GM21576 (cell line): ENCODE data around the gene SURF1.

Experiments
- ATAC-seq: cut with Tn5 transposase; IDR thresholded peaks from one replicate; pipeline ENCODE4 v1.9.1; 2021; ENCODE audit warnings: mild to moderate bottlenecking, moderate library complexity; ENCODE audit not compliant: unreplicated experiment

The SURF1 gene

DNA sequence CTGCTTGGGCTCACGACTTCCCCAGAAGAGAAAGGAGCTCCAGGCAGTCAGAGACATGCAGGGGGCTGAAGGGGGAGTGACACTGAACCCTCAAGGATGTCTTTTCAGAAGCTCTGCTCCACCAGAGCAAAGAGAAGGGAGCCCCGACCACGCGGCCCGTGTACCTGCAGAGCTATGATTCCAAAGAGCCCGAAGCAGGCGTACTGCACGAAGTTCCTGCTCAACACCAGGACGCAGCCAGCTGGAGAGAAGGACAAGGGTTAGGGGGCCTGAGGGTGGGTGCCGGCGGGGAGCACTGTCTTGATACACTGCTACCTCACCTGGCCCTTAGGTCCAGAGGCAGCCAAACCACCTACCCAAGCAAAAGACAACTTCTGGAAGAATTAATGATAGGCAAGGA lies 10.1 kb upstream of the SURF1 start:
- ATAC-seq = no peak

DNA sequence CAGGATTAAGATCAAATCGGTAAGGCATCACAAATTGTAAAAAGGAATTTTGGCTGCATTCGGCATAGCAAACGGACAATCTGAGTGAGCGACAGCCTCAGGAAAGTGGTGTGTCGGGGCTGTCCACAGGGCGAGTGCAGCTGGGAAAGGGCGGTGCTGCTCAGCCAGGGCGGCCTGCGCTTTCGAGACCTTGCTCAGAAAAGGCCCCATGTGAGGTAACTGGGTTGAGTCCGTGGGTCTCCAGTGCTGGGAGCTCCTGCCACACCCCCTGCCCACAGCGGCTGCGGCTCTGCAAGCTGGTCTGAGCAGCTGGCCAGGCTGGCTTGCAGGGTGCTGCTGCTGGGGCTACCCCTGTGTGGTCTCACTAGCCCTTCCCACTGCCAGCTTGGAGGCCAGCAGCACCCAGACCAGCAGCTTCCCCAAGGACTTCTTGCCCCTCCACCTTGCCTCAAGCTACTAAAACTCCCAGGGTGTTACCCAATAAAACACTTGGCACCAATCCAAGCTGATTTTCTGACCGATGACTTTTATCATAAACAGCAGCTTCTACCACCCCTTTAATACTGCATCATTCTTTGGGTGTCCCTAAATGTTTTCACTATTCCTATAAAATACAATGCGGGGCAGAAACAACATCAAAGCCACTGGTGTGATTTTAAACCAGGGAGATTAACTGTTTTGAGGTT lies 6.2 kb upstream of the SURF1 start:
- ATAC-seq = no peak

DNA sequence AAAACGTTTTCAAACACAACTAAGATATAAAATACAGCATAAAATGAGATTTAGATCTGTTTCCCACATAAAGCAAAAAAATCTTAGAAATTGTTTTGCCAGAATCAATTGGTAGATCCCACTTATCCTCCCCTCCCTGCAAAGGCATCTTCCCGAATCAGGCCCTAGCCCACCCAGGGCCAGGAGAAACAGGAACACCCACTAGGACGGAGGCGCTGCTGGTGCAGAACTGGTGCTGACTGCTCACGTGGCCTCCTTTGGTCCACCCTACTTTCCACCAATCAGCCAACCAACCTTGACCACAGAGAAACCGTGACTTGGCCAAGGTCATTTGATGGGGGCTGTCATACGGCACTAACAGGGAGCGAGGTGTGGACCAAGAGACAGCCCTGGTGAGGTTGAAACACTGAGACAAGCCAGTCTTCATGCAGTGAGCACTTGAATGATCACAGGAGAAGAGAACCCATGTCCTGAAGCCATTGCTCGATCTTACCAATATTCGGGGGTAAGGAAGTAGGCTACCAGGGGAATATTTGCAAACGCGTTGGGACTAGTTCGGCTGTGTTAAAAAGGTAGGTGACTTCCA lies 5.3 kb upstream of the SURF1 start:
- ATAC-seq = no peak

DNA sequence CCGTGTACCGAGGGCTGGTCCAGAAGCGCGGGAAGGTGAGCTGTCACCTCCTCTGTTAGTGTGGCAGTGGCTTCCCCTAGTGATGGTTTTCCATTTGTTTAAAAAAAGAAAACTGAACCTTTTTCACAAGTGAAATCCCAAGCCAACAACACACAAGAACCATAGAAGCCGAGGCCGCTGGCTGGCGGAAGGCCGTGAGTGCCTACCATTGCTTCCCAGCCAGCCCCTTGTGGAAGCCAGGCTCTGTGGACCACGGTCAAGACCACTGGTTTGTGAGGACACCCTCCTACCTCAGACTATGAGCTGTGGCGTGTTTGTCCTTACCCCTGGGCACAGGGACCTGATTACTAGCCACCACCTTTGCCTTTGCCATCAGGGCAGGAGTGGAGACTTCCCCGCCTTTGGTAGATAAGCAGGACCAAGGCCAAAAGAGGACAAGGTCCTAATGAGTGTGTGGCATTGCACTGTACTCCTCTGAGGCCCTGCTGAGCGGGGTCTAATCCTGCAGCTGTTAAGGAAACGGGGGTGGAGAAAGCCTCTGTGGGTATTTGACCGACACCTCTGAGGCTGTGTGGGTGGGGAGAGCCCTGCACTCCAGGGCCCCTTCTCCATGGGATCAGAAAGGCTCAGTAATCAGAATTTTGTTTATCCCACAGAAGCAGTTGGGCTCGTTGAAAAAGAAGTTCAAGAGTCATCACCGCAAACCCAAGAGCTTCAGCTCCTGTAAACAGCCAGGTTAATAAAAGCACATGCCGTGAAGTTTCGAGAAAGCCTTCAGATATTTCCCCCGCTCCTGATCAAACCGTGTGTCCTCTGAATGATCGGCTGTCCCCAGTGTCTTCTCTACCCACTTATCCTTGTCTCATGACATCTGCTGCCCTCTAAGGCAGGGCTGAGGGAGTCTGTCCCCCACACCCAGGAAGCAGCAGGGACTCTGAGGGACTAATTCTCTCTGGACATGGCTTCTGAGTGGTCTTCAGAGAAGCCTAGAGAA lies 4.4 kb upstream of the SURF1 start:
- ATAC-seq = no peak

DNA sequence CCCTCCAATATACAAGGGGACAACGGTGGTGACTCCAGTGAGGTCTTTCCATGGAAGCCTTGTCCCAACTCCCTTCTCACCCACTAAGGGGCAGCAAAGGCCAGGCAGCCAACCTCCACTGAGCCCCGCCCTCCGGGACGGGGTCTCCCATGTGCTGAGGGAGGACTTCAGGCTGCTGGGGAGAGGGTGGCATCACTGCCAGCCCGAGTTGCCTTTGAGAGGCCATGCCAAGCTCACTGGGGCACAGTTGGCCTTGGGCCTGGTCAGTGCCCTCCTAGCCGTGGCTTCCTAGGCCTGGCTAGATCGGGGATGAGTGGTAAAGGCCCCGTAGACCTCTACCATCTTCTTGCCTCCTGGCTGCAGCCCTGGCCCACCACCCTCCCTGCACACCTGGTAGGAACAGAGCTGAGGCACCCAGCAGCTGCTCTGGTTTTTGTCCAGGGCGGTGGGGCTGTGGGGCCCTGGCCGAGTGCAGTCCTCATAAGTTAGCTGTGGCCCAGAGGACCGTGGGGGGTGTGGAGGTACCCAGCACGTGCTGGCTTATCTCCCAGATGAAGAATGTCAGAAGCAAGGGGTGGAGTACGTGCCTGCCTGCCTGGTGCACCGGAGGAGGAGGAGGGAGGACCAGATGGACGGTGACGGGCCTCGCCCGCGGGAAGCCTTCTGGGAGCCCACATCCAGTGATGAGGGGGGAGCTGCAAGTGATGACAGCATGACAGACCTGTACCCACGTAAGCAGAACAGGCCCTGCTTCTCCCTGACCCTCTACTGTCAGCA lies 3.3 kb upstream of the SURF1 start:
- ATAC-seq = no peak

DNA sequence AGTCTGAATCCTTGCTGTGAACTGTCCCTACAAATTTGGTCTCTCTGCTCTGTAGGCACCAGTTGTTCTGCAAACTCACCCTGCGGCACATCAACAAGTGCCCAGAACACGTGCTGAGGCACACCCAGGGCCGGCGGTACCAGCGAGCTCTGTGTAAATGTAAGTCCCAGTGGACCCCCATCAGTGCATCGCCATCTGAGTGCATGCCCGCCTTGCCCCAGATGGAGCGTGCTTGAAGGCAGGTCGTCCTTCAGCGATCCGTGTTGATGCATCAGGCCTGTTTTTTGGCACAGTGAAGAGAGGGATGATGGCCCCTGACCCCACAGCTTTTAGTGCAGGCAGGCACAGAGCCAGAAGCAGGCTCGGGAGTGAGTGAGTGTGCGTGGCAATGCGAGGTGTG lies 1.4 kb upstream of the SURF1 start:
- ATAC-seq = no peak

DNA sequence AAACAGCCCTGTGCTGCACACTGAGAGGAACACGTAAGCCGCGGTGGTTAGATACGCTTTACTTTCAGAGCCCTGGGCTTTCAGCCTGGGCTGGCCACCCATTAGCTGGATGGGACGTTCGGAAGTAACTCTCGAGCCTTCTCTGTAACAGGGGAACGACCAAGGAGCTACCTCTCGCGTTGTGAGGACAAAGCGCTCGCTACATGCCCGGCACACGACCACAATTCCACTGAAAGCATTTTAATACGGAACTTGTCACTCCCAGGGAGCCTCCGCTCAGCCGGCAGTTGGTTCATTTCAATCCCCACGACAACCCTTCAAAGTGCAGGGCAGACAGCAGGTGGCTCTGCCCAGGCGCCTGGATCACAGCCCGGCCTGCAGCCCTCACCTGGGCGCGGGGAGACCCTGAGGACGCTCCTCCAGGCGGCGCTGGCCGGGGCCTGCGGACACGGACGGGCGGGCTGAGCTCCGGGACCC lies 368 bp downstream of the SURF1 start:
- peak; percentile 32 for ATAC-seq

DNA sequence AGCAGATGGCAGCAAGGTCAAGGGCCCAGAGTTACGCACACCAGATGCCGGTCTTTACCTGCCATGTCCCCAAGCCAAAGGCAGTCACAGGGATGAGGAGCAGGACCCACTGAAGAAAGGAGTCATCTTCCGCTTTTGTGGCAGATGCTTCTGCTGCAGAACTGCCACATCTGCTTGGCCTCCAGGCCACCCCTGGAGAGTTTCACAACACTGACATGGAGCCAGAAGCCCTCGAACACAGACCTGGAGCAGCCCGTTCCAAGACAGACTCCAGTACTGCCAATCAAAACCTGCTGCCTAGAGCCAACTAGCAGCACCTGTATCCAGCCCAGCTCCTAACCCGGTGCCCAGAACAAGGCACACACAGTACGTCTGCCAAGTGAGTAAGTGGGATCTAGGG lies 1.5 kb downstream of the SURF1 start:
- ATAC-seq = no peak

DNA sequence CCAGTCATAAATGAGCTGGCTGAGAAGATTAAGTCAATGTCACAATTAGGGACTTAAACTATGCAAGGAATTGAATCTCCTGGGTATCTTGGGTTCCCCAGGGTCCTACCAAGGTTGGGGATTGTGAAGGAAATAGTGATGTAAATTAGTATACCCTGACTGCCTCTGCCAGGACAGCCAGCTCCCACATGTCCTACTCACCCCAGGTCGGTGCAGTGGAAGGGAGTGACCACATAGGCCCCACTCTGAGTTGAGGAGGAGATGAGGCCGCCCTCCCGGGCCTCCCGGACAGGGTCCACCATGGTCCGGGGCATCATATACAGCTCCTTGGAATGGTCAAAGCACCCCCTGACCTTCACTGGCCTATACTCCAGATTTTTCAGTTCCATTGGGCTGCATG lies 2.7 kb downstream of the SURF1 start:
- ATAC-seq = no peak

DNA sequence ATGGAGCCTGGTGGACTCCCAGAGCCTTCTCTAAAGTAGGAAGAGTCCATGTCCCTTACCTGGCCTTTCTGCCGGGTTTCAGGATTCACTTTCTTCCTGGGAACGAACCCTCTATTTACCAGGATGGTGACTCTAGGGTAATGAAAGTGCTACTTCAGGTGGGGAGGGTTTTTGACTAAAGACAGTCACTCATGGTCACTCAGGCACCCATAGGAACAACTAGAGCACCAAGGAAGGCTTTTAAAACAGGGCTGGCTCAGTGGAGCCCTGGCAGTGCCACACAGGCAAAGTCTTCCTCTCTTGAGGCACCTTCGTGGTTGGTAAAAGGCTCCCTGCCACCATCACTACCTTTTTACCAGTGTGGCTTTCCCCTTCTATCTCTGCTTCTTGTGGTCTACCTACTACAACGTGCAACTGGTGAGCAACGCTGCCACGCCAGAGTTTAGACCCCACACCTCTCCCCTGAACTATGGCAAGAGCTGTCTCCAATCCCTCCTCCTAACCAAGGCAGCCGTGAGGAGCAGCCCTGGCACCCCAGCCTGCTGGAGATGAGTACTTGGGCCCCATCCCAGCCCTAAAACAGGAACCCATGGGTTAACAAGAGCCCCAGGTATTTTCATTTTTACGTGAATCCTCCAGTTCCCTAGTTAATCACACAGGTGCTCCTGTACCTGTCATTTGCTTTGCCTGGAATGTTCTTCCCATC lies 3.5 kb downstream of the SURF1 start:
- ATAC-seq = no peak

DNA sequence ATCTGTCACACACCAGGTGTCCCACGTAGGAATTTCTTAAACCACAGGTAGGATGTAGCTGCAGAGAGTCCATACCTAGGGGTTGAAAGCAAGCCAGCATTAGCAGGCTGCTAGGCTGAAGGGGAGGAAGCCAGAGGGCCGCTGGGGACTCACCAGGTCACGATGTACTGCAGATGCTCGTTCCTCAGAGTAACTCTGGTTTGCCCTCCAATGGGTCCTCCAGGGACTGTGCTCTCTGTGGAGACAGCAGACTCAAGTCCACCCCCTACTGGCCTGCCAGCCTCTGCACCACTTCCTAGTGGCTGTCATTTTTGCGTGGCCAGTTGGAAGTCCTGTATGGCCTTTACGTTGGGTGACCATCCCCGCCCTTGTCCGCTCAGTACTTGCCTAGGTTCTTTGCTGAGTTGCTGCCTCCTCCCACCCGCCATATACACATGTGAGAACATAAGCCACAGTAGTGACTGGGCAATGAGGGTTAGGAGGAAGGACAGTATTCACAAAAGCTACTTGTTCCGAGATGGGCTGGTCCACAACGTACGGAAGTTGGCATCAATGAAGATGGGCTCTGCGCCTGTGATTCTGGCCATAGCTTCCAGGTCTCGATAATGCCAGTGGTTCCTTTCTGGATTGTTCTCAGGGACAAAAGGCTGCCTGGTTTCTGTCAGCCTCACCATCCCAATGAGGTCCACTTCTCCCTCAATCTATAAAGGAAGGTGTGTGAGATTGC lies 4.2 kb downstream of the SURF1 start:
- ATAC-seq = no peak

DNA sequence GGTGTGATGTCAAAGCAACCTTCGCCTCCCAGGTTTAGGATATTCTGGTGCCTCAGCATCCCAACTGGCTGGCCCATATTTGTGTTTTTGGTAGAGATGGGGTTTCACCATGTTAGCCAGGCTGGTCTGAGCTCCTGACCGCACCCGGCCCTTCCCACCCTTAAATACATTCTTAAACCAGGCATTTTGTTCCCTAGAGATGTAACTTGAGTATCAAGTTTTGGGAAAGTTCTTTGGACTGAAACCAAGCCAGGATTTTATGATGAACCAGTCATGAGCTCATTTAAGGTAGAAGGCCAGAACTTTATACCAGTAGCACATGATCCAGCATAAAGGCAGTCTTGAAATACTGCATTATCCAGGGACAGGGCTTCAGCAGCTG lies 4.8 kb downstream of the SURF1 start:
- no peak for ATAC-seq

DNA sequence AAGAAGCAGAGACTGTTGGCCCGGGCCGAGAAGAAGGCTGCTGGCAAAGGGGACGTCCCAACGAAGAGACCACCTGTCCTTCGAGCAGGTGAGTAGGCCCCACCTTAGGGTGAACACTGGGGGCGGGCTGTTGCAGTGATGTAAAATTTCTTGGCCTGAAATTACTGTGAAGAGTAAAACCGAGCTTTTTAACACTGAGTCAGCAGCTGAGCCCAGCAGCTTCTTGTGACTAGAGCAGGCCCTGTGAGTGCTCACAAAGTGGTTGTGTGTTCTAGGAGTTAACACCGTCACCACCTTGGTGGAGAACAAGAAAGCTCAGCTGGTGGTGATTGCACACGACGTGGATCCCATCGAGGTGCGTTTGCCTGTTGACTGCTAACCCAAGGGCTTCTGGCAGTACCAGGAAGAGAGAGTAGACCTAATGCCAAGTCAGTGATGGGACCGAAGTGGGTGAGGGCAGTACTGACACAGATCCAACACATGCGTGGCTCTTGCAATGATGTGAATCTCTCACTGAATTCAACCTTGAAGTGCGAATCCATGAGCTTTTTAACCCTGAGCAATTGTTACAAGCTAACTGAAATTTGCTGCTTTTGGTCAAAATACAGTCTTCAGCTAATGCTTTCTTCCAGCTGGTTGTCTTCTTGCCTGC lies 6.2 kb downstream of the SURF1 start:
- ATAC-seq = no peak

DNA sequence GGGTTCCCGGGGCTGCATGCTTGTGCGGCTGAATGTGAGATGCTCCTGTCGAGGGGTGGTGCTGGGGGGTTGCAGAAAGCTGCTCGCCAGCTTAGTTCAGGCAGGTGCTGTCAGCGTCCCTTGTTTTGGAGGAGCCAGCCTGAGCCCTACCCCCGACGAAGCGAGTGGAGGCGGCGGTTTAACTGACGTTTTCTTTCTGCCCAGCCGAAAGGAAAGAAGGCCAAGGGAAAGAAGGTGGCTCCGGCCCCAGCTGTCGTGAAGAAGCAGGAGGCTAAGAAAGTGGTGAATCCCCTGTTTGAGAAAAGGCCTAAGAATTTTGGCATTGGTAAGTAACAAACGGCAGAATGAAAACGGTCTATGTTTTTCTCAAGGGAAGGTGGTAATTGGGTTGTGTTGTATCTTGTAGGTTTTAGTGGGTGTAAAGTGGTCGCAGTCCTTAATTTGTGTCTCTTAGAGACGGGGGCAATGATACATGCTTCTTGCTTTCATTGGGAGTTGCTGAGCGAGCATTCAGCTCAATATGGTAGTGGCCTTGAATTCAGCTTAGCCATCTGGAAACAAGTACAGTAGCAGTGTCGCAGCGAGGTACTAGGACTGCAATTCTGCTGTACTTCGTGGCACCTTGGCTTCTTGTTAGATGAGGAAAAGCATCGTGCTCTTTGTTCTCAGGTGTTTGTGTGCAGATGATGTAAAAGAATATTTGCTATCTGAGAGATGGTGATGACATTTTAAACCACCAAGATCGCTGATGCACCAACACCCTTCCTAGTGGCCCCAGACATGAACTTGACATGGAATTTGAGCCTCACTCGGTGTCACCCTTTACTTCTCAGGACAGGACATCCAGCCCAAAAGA lies 7.3 kb downstream of the SURF1 start:
- no peak for ATAC-seq

DNA sequence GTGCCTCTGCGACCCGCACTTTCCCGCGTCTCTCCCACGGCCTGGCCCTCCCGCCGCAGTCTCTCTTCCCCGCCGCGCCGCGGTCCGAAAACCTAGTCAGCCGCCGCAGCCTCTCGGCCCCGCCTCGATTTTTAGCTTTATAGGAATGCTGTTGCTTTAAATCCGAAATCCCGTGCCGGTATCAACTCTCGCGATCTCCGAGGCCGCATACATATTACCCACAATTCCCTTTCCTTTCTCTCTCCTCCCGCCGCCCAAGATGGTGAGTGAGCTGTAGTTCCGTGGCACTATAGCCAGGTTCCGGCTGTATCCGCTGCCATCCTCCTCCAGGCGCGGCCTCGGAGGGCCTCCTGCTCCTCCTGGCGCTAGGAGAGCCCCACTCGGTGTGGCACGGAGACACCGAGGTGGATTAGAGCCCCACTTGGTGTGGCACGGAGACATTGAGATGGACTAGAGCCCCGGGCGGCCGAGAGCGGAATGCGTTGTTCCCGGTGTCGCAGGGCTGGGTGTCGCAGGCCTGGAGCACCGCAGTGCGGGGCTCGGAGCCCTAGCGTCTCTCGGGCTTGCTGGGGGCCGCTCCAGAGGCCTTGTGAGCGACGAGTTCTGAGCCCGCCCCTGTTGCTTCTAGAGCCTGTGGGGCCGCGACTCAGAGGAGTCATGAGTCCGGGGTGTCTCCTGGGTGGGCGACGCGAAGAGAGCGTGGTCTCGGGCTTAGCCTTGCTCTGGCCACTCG lies 8.1 kb downstream of the SURF1 start, which contains the start of the genes MED22 and RPL7A:
MED22 (minus strand) TSS at position 147 of the 733 bp plus-strand sequence. CDS start 1,469 bp downstream, outside the sequence.
RPL7A (plus strand) TSS at position 234 of the 733 bp plus-strand sequence; CDS start at position 260, 26 bp downstream.
- peak; percentile 71 for ATAC-seq

DNA sequence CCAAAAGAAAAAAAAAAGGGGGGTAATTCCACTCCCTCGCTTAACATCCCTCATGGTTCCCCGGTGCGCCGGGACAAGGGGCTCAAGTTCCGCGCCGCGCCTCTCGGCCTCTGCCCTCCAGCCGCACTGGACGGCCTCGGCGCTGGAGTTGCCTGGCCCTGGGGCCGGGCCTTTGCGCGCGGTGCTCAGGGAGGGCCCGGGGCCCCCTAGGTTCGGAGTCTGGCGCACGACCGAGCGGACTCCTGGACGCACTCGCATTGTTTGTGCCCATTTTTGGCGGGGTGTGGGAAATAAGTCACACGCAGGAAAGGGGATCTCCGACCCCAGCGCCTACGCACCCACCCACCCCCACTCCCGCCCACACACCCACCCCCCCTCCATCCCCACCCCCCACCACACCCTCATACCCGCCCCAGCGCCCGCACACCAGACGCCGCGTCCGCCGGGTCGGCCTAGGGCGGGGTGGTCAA lies 8.7 kb downstream of the SURF1 start:
- peak; percentile 21 for ATAC-seq
